ENCODE data around the gene DNAH3. TPM values are rescaled to one million over a fixed set of nuclear protein-coding genes. Genes with fewer than 3 reads are reported as not detected.
"Not testable (repeated sequence)": the region's sequence is repeated elsewhere in the genome, so short reads cannot be mapped to it uniquely, and the experiment has no call there.

The DNAH3 gene
- total RNA-seq, 1 donor from 2014 or later, result not detected

GRCh38 chr16:21021316-21021715 lies 129.3 kb downstream of the DNAH3 start:
- H3K27me3 Mint-ChIP-seq, result no peaks in the 10 kb centered on the region
- H3K27ac Mint-ChIP-seq, result no peak overlapping the region
- no peaks in the 10 kb centered on the region for H3K9me3 Mint-ChIP-seq

GRCh38 chr16:21009815-21010214 lies 140.8 kb downstream of the DNAH3 start:
- TF ChIP-seq CTCF (conservative IDR thresholded peaks at IDR 0.05), result no peak
- H3K4me1 Mint-ChIP-seq (ENCODE audit: unreplicated experiment), result no peaks in the 10 kb centered on the region
- no peak overlapping the region for H3K27ac Mint-ChIP-seq
- H3K9me3 Mint-ChIP-seq, result peaks cover 5% of the 10 kb centered on the region
- no peak overlapping the region for H3K4me3 Mint-ChIP-seq
- peaks cover 13% of the 10 kb centered on the region for H3K27me3 Mint-ChIP-seq
- DNase-seq (ENCODE audit: extremely low spot score, unreplicated experiment), result no peak
- H3K36me3 Mint-ChIP-seq, result no peaks in the 10 kb centered on the region

More at GRCh38 chr16:21021316-21021715, 129.3 kb downstream of the DNAH3 start:
- no peaks in the 10 kb centered on the region for H3K36me3 Mint-ChIP-seq
- no peak for DNase-seq (ENCODE audit: extremely low spot score, unreplicated experiment)
- no peak overlapping the region for H3K4me3 Mint-ChIP-seq
- H3K4me1 Mint-ChIP-seq (ENCODE audit: unreplicated experiment), result no peaks in the 10 kb centered on the region
- TF ChIP-seq CTCF (conservative IDR thresholded peaks at IDR 0.05), result no peak

GRCh38 chr16:21005008-21005407 lies 145.6 kb downstream of the DNAH3 start:
- no peak for DNase-seq (ENCODE audit: extremely low spot score, unreplicated experiment)
- Mint-ChIP-seq H3K27me3 (peaks cover 29% of the 10 kb centered on the region), H3K4me1 (ENCODE audit: unreplicated experiment) (no peaks in the 10 kb centered on the region), H3K27ac (no peak overlapping the region), H3K4me3 (no peak overlapping the region), H3K9me3 (no peaks in the 10 kb centered on the region), H3K36me3 (no peaks in the 10 kb centered on the region)
- TF ChIP-seq CTCF (conservative IDR thresholded peaks at IDR 0.05), result no peak

- no peaks in the 10 kb centered on the region for H3K36me3 Mint-ChIP-seq
- no peaks in the 10 kb centered on the region for H3K4me1 Mint-ChIP-seq (ENCODE audit: unreplicated experiment)
- no peaks in the 10 kb centered on the region for H3K9me3 Mint-ChIP-seq
- no peak overlapping the region for H3K4me3 Mint-ChIP-seq
- DNase-seq (ENCODE audit: extremely low spot score, unreplicated experiment), result no peak
- peak; percentile 55 for TF ChIP-seq CTCF (conservative IDR thresholded peaks at IDR 0.05)
- H3K27ac Mint-ChIP-seq, result no peak overlapping the region
- peaks cover 25% of the 10 kb centered on the region for H3K27me3 Mint-ChIP-seq
Measured at GRCh38 chr16:21001262-21001661, 149.4 kb downstream of the DNAH3 start.

- Mint-ChIP-seq H3K27ac (no peak overlapping the region), H3K4me1 (ENCODE audit: unreplicated experiment) (no peaks in the 10 kb centered on the region), H3K9me3 (no peaks in the 10 kb centered on the region), H3K27me3 (peaks cover 28% of the 10 kb centered on the region), H3K36me3 (no peaks in the 10 kb centered on the region), H3K4me3 (no peak overlapping the region)
- DNase-seq (ENCODE audit: extremely low spot score, unreplicated experiment), result no peak
- TF ChIP-seq CTCF (conservative IDR thresholded peaks at IDR 0.05), result no peak
Measured at GRCh38 chr16:20997147-20997546, 153.5 kb downstream of the DNAH3 start.

- no peak overlapping the region for H3K4me3 Mint-ChIP-seq
- no peak for TF ChIP-seq CTCF (conservative IDR thresholded peaks at IDR 0.05)
- H3K4me1 Mint-ChIP-seq (ENCODE audit: unreplicated experiment), result no peaks in the 10 kb centered on the region
- no peaks in the 10 kb centered on the region for H3K36me3 Mint-ChIP-seq
- no peak overlapping the region for H3K27ac Mint-ChIP-seq
- H3K27me3 Mint-ChIP-seq, result peaks cover 19% of the 10 kb centered on the region
- no peaks in the 10 kb centered on the region for H3K9me3 Mint-ChIP-seq
- DNase-seq (ENCODE audit: extremely low spot score, unreplicated experiment), result no peak
Measured at GRCh38 chr16:20995711-20996110, 154.9 kb downstream of the DNAH3 start.

GRCh38 chr16:20989496-20990070 lies 161.1 kb downstream of the DNAH3 start:
- peak; percentile 53 for DNase-seq (ENCODE audit: extremely low spot score, unreplicated experiment)
- H3K27me3 Mint-ChIP-seq, result not testable (repeated sequence)

More at GRCh38 chr16:20989496-20990070, 161.1 kb downstream of the DNAH3 start:
- not testable (repeated sequence) for H3K36me3 Mint-ChIP-seq; H3K9me3 Mint-ChIP-seq; H3K4me1 Mint-ChIP-seq (ENCODE audit: unreplicated experiment); H3K4me3 Mint-ChIP-seq; H3K27ac Mint-ChIP-seq

All from type B pancreatic cell (in vitro differentiated cells).